H1 (cell line): ENCODE results near the gene LDLRAD4.

Experiments
- EZH2 ChIP-seq: fragments of 200-600 bp; sonication (generic); IDR thresholded peaks from 2 replicates; pipeline ENCODE4 v1.7.1; 2012; ENCODE audit warnings: low read depth, mild to moderate bottlenecking, moderate library complexity, low read length, inconsistent platforms; ENCODE audit not compliant: severe bottlenecking
- HDAC2 ChIP-seq, 2 experiments: fragments of 300-600 bp in 1 of 2; sonication (generic) in 1 of 2; IDR thresholded peaks; 2 replicates each; pipeline ENCODE4 v1.6.1; 2011 to 2012; ENCODE audit warnings: low read depth in 2 of 2, low read length in 2 of 2, mild to moderate bottlenecking in 2 of 2, moderate library complexity in 2 of 2, borderline replicate concordance in 1 of 2, inconsistent platforms in 1 of 2
- HDAC6 ChIP-seq: IDR thresholded peaks from one replicate; pipeline ENCODE4 v1.7.1; 2012; ENCODE audit warnings: low read depth, mild to moderate bottlenecking, inconsistent platforms, low read length, moderate library complexity
- POLR2A ChIP-seq, 2 experiments: IDR thresholded peaks; 1 replicate in 1 of 2; 2 replicates in 1 of 2; pipeline ENCODE4 v1.6.1; 2011; ENCODE audit warnings: low read depth in 2 of 2, low read length in 2 of 2, mild to moderate bottlenecking in 2 of 2; ENCODE audit errors: control extremely low read depth in 1 of 2
- POLR2AphosphoS5 ChIP-seq: IDR thresholded peaks from 2 replicates; pipeline ENCODE4 v1.6.1; 2011; ENCODE audit warnings: low read depth, low read length
- RAD21 ChIP-seq, 2 experiments: IDR thresholded peaks in 1 of 2; conservative IDR thresholded peaks in 1 of 2; 2 replicates each; pipeline ENCODE4 v1.6.1; 2011; ENCODE audit warnings: low read depth in 2 of 2, low read length in 2 of 2, improper control_type of control experiment in 1 of 2, inconsistent platforms in 1 of 2, mild to moderate bottlenecking in 1 of 2, moderate library complexity in 1 of 2
- SIN3A ChIP-seq, 2 experiments: IDR thresholded peaks in 1 of 2; conservative IDR thresholded peaks in 1 of 2; 2 replicates each; pipeline ENCODE4 v1.6.1; 2011 to 2012; ENCODE audit warnings: low read length in 2 of 2, improper control_type of control experiment in 1 of 2, low read depth in 1 of 2, mild to moderate bottlenecking in 1 of 2
- SIRT6 ChIP-seq: IDR thresholded peaks from one replicate; pipeline ENCODE4 v1.7.1; 2012; ENCODE audit warnings: low read length, inconsistent platforms
- TCF12 ChIP-seq: IDR thresholded peaks from 2 replicates; pipeline ENCODE4 v1.6.1; 2011; ENCODE audit warnings: low read depth, mild to moderate bottlenecking, low read length
- ZNF274 ChIP-seq: IDR thresholded peaks from 2 replicates; pipeline ENCODE4 v1.7.0; 2012; ENCODE audit warnings: low read length, borderline replicate concordance; ENCODE audit errors: extremely low read depth
- TF ChIP-seq, protein P1 (sequence below), 3 experiments: IDR thresholded peaks; 1 replicate in 2 of 3; 2 replicates in 1 of 3; pipeline versions ENCODE4 v1.5.1 to v1.6.1; 2011; ENCODE audit warnings: low read length in 3 of 3, mild to moderate bottlenecking in 3 of 3, inconsistent platforms in 2 of 3, low read depth in 1 of 3, moderate library complexity in 1 of 3; ENCODE audit not compliant: insufficient read depth in 1 of 3; ENCODE audit errors: control extremely low read depth in 1 of 3

- TF ChIP-seq POLR2A (IDR thresholded peaks at IDR 0.05; ENCODE audit: control extremely low read depth in 1 of 2, low read depth in 2 of 2, low read length in 2 of 2): no peak
- TF ChIP-seq SIRT6: no peak
- no peak for TF ChIP-seq HDAC2 (IDR thresholded peaks at IDR 0.05; ENCODE audit: borderline replicate concordance in 1 of 2, low read depth in 2 of 2, low read length in 2 of 2)
- no peak for TF ChIP-seq ZNF274
- TF ChIP-seq RAD21 (IDR thresholded peaks at IDR 0.05 in 1 of 2, conservative IDR thresholded peaks at IDR 0.05 in 1 of 2; ENCODE audit: low read depth in 2 of 2, low read length in 2 of 2): no peak
- TF ChIP-seq SIN3A (conservative IDR thresholded peaks at IDR 0.05 in 1 of 2, IDR thresholded peaks at IDR 0.05 in 1 of 2; ENCODE audit: low read depth in 1 of 2, low read length in 2 of 2): no peak
- no peak for TF ChIP-seq EZH2
- TF ChIP-seq POLR2AphosphoS5: no peak
- TF ChIP-seq, protein P1, sequence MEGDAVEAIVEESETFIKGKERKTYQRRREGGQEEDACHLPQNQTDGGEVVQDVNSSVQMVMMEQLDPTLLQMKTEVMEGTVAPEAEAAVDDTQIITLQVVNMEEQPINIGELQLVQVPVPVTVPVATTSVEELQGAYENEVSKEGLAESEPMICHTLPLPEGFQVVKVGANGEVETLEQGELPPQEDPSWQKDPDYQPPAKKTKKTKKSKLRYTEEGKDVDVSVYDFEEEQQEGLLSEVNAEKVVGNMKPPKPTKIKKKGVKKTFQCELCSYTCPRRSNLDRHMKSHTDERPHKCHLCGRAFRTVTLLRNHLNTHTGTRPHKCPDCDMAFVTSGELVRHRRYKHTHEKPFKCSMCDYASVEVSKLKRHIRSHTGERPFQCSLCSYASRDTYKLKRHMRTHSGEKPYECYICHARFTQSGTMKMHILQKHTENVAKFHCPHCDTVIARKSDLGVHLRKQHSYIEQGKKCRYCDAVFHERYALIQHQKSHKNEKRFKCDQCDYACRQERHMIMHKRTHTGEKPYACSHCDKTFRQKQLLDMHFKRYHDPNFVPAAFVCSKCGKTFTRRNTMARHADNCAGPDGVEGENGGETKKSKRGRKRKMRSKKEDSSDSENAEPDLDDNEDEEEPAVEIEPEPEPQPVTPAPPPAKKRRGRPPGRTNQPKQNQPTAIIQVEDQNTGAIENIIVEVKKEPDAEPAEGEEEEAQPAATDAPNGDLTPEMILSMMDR (IDR thresholded peaks at IDR 0.05; ENCODE audit: control extremely low read depth in 1 of 3, insufficient read depth in 1 of 3, low read depth in 1 of 3, low read length in 3 of 3): no peak
- TF ChIP-seq HDAC6: no peak
- TF ChIP-seq TCF12: no peak
Observed at GRCh38 chr18:13232086-13232917, 13.7 kb downstream of the LDLRAD4 start.
